ENCODE data around the gene NUFIP1.

The NUFIP1 gene

DNA sequence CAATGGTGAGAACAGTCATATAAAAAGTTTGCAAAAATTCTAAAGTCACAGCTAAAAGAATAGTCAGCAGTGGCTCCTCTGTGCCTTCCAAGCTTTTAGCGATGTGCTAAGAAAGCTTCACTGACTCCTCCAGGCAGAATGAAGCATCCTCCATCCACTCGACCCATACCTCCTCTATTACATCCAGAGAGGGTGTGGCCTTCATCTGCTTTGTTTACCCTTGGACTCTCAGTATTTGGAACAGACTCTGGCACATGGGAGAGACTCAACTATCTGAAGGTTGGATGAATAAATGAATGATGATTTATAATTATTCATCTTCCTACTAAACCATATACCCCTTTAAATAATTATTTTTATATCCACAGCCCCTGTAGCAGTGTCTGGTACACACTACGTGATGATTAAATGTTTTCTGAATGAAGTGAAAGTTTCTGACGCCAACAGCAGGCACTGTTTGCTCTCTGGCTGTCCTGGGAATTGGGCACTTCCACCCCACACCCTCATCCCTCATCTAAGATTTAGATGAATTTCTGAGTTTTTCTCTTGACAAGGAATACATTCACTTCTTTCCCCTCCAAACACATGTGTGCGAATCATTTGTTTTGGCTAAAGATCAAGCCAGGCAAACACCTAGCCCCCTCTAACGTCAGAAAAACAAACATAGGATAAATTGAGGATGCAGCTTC is 93.9 kb downstream of the NUFIP1 start:
- no peaks in the 10 kb centered on the region for H3K27me3 ChIP-seq (ENCODE audit: insufficient read depth, insufficient read length)
- H3K4me1 ChIP-seq (ENCODE audit: insufficient read depth, insufficient read length), result peaks cover 4% of the 10 kb centered on the region
- no peaks in the 10 kb centered on the region for H3K36me3 ChIP-seq (ENCODE audit: insufficient read depth, insufficient read length, low read length)
- no peaks in the 10 kb centered on the region for H3K9me3 ChIP-seq (ENCODE audit: insufficient read depth, low read length)
- no peak for DNase-seq (ENCODE audit: low read depth, low spot score)
- TF ChIP-seq YY1 (IDR thresholded peaks at IDR 0.05; ENCODE audit: insufficient read depth, insufficient read length) (no peak), SUZ12 (IDR thresholded peaks at IDR 0.05; ENCODE audit: extremely low read depth, insufficient read depth, insufficient read length) (no peak), ZNF274 (IDR thresholded peaks at IDR 0.05; ENCODE audit: low read depth, low read length) (no peak)
- no peak overlapping the region for H3K9ac ChIP-seq (ENCODE audit: insufficient read length, low read depth)
- no peak overlapping the region for H3K4me3 ChIP-seq (ENCODE audit: insufficient read length, low read depth)

DNA sequence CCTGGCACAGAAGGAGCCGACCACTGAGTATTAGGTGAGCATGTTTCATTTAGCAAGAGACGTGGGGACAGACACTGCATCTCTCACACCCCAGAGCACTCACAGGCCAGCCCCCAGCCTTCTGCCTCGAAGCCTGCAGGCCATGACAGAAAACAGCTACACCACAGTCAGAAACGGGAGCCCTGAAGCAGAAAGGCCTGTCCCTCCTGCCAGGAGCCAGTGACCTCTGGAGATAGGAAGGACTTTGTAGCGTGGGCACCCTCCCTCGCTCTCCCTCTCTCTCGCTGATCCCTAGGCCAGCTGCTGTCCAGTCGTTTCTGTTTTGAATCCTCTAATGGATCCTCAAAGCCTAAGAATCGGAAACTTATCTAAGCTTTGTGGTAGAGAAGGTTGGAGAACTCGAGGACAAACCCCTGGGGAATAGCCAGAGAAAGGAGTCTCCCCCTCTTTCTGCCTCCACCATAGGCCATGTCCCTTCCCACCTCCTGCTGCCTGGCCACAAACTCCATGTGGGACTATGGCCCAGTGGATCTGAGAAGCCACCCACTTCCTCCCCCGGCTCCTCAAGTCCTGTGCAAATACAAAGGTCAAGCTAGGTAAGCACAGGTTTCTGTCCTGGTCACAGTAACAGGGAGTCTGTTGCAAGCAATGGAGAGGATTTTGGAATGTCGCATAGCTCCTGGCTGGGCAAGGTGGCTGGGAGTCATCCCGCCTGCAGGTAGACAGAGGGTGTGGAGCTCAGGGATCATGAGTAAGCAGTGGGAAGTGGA is 95.1 kb downstream of the NUFIP1 start:
- no peak for TF ChIP-seq ZNF274 (IDR thresholded peaks at IDR 0.05; ENCODE audit: low read depth, low read length)
- TF ChIP-seq YY1 (IDR thresholded peaks at IDR 0.05; ENCODE audit: insufficient read depth, insufficient read length), result no peak
- TF ChIP-seq SUZ12 (IDR thresholded peaks at IDR 0.05; ENCODE audit: extremely low read depth, insufficient read depth, insufficient read length), result no peak
- Histone ChIP-seq H3K4me3 (ENCODE audit: insufficient read length, low read depth) (no peak overlapping the region), H3K4me1 (ENCODE audit: insufficient read depth, insufficient read length) (peaks cover 4% of the 10 kb centered on the region), H3K9ac (ENCODE audit: insufficient read length, low read depth) (no peak overlapping the region), H3K36me3 (ENCODE audit: insufficient read depth, insufficient read length, low read length) (no peaks in the 10 kb centered on the region), H3K9me3 (ENCODE audit: insufficient read depth, low read length) (no peaks in the 10 kb centered on the region), H3K27me3 (ENCODE audit: insufficient read depth, insufficient read length) (no peaks in the 10 kb centered on the region)
- no peak for DNase-seq (ENCODE audit: low read depth, low spot score)

All from NT2/D1 (cell line).